NCI-H2196 (cell line): ENCODE measurements around the gene AHCYL2.
"Not testable (repeated sequence)": the region's sequence is repeated elsewhere in the genome, so short reads cannot be mapped to it uniquely, and the experiment has no call there.

ENCODE experiments used
- DNase-seq: peaks from one replicate; lab custom pipeline; 2025; ENCODE audit not compliant: unreplicated experiment; lab: John Stamatoyannopoulos, UW

Gene AHCYL2

DNA sequence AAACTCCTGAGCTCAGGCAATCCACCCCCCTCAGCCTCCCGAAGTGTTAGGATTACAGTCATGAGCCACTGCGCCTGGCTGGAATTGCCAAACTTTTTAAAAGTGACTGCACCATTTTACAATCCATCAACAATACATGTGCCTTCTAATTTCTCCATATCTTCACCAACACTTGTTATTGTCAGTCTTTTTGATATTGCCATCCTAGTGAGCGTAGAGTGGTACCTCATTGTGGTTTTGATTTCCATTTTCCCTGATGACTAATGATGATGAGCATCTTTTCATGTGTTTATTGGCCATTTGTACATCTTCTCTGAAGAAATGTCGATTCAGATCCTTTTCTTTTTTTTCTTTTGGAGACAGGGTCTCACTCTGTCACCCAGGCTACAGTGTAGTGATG is 187.7 kb downstream of the AHCYL2 start:
- no peak for DNase-seq

GRCh38 chr7:129417073-129417472 is 192.2 kb downstream of the AHCYL2 start:
- DNase-seq, result no peak

GRCh38 chr7:129421717-129422250 is 197.0 kb downstream of the AHCYL2 start:
- DNase-seq, result no peak

- no peak for DNase-seq
Measured at GRCh38 chr7:129422727-129423126, 197.9 kb downstream of the AHCYL2 start.

DNA sequence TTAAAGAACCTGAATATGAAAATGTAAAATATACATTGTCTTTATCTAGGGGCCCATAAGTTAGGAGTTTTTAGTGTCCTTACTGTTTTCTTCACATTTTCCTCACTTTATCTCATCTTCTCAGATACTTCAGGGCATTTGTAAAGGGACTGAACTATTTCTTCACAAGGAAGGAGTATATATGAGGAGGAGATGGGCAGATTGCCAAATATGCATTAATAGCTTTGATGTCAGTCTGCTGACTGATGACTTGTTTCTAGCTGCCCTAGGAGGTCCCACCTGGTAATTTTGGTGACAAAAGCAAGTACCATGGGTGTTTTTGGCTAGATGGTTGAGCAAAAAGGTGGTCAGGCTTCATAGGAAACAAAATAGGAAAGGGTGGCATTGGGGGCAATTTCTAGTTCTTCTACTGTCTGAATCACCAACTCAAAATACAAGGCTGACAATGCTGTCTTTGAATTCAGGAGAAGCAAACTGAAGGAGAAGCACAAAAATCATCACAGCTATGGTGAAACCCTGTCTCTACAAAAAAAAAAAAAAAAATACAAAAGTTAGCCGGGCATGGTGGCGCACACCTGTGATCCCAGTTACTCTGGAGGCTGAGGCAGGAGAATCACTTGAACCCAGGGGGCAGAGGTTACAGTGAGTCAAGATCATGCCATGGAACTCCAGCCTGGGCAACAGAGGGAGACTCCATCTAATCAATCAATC is 199.0 kb downstream of the AHCYL2 start:
- DNase-seq, result no peak

GRCh38 chr7:129426482-129426881 is 201.7 kb downstream of the AHCYL2 start:
- no peak for DNase-seq

DNA sequence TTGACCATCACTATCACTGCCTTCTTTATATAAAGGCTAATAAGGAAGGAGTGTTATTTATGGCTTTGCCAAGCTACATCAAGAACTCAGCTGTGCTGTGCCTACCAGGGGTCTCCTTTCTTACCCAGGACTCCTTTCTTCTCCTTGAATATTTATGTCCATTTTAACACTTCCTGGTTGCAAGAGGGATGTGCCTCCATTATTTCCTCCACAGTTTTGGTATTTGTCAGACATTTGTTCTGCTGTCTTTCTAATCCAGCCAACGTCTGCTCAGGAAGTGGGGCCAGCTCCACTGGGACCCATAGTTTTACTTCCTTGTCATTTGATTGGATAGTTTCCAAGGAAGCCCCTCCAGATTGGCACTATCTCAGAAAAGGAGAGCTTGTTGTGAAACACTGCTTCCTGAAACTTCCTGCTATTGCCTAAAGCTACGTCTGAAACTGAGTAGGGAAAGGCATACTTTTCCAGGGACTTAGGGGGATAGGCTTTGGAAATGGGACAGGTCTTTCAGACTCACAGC is 202.8 kb downstream of the AHCYL2 start:
- DNase-seq, result no peak

- no peak for DNase-seq
Measured at GRCh38 chr7:129431911-129432643, 207.2 kb downstream of the AHCYL2 start.

- peak; percentile 87 for DNase-seq
Measured at GRCh38 chr7:129433847-129434674, 209.2 kb downstream of the AHCYL2 start, which contains the start of gene STRIP2. STRIP2 (plus strand) TSS chr7:129434432; CDS start chr7:129434473, 41 bp downstream.

- no peak for DNase-seq
Measured at GRCh38 chr7:129434675-129435318, 210.0 kb downstream of the AHCYL2 start.

GRCh38 chr7:129435414-129435829 is 210.6 kb downstream of the AHCYL2 start:
- DNase-seq, result no peak

DNA sequence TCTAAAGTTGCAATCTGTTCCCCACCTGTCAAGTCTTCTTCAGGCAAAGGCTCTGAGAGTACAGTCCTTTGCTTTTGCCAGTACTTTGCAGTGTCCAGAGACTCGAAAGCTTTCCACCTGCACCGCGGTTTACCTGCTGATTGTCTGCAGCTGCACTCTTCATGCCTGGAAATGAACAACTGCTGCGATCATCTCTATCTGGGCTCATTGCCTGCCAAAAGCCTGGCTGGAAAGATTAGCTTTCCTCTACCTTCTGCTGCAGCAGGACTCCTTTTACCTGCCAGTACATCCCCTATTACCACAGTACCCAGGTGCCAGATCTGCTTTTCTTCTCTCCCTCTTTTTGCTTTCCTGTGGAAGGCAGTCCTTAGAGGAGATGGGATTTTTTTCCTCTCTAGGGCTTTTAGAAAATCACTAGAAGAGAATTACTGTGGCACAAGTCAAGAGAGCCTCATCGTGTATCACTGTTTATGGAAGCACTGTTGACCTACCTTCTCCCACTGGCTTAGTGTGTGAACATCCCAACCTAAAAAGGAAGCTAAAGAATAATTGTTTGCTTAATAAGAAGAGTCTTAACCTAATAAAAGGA is 211.6 kb downstream of the AHCYL2 start:
- DNase-seq, result peak; percentile 15

DNA sequence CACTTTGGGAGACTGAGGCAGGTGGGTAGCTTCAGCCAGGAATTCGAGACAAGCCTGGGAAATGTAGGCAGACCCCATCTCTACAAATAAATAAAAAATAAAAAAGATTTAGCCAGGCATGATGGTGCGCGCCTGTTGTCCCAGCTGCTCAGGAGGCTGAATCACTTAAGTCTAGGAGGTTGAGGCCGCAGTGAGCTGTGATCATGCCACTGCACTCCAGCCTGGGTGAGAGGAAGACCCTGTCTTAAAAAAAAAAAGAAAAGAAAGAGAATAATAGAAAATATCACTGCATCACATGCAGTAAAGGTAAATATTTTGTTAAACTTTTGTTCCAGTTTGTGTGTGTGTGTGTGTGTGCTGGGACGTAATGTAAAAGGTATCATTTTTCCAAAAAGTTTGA is 212.4 kb downstream of the AHCYL2 start:
- no peak for DNase-seq

GRCh38 chr7:129438281-129438838 is 213.5 kb downstream of the AHCYL2 start:
- no peak for DNase-seq

- DNase-seq, result no peak
Measured at GRCh38 chr7:129438839-129439651, 214.2 kb downstream of the AHCYL2 start.

DNA sequence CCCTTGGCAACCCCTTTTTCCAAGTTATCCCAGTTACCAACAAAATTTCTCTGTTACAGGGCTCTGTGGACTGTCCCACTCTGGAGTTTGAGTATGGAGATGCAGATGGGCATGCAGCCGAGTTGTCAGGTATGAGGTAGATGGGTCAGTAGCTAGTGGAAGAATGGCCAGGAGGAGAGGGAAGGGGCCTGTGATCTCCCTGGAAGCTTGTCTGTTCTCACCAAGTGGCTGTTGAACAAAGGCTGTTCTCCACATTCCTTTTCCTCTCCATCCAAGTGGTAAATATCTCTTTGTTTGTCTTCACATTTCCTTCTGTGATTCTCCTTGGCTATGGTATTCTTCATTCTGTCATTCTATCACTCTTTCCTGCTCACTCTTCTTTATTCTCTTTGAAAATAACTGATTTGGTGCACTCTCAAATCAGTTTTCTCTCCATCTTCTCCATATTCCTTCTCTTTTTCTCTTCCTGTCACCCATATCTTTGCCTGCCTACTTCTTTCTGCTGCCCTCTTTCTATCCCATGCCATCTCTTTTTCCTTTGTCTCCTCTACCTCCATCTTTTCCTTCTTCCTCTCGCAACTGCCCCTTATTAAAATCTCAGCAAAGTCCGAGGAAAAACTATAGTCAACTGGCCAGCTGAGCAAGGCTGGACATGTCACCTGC is 215.3 kb downstream of the AHCYL2 start:
- no peak for DNase-seq

DNA sequence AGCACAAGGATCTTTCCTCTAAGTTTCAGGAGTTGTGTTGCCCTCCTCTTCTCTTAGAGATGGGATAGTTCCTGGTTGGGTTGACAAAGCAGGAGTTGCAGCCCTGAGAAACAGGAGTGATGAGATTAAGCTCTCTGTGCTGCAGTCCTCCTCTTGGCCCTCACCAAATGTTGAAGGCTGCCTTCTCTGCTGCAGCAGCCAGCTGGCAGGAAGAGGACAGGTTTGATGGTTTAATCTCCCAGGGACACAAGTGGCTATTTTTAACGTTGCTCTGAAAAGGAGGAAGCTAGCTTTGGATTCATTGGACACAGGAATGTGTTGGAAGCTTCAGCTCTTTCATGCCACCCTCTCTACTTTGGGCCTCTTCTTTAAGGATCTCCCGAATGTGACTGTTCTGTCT is 218.8 kb downstream of the AHCYL2 start:
- no peak for DNase-seq

DNA sequence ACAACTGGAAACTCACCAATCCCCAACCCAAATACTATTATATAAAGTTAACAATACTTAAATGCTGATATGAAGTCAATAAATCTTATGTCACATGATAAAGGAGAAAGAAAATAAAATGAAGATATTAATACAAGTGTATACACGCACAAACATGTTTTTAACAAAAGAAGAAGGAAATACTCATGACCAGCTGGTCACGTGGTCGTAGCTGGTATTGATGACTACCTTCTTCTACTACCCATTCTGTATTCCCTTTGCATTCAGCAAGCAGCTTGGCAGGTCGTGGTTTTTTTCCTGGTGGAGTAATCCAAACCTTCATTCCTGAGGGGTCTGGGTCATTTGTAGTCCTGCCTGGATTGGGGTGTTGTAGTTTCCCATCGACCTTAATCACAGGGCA is 219.9 kb downstream of the AHCYL2 start:
- DNase-seq, result not testable (repeated sequence)
